ENCODE measurements around the gene LBR.

DNA sequence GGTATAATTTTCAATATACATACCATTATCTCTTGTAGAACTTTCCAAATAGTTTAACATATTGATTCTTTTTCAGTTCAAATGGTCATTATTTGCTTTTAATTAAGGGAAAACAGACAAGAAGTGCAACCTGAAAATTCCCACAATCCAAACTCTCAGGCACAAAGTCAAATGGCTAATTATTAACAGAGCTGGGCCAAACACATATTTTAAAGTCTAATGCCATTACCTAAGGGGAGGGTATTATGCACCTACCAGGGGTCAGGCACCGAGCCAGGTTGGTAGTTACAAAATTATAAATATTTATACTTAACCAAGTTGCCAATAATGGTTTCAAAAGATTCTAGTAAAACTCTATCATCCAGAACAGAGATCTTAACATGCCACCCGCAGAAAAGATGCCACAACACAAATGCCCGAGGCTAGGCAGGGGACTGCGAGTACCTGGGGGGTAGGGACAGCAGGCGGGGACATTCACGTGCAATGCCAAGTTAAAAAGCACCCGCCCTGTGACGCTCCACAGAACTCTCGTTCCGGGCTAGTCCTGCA is 15.0 kb downstream of the LBR start:
- TF ChIP-seq EZH2 (IDR thresholded peaks at IDR 0.05; ENCODE audit: borderline replicate concordance, low read length), result no peak
- TF ChIP-seq, protein P1, sequence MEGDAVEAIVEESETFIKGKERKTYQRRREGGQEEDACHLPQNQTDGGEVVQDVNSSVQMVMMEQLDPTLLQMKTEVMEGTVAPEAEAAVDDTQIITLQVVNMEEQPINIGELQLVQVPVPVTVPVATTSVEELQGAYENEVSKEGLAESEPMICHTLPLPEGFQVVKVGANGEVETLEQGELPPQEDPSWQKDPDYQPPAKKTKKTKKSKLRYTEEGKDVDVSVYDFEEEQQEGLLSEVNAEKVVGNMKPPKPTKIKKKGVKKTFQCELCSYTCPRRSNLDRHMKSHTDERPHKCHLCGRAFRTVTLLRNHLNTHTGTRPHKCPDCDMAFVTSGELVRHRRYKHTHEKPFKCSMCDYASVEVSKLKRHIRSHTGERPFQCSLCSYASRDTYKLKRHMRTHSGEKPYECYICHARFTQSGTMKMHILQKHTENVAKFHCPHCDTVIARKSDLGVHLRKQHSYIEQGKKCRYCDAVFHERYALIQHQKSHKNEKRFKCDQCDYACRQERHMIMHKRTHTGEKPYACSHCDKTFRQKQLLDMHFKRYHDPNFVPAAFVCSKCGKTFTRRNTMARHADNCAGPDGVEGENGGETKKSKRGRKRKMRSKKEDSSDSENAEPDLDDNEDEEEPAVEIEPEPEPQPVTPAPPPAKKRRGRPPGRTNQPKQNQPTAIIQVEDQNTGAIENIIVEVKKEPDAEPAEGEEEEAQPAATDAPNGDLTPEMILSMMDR (IDR thresholded peaks at IDR 0.05; ENCODE audit: low read length), result no peak

Data from OCI-LY1 (cell line).